Measurements from ENCODE around the gene EIF5AL1.
A peak's percentile ranks its signal among the peaks of the same experiment; 100 is the strongest.

The EIF5AL1 gene

DNA sequence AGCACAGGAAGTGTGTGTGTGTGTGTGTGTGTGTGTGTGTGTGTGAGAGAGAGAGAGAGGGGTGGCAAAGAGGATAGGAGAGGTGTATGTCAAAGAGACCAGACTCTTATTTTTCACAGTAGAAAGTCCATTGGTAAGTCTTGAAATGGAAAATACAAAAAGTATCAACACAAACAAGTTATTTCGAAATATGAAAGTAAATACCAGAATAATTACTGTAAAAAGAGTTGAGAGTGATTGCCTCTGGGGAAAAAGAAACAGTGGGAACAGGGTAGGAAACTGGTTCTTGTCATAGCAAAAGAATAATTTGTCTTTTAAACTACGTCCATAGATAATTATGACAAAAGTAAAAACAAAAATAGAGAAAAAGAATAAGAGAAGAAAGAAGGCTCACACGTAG lies 29.0 kb upstream of the EIF5AL1 start:
- H3K4me3 ChIP-seq (ENCODE audit: low read depth, low read length), result no peak overlapping the region
- TF ChIP-seq, protein P1, sequence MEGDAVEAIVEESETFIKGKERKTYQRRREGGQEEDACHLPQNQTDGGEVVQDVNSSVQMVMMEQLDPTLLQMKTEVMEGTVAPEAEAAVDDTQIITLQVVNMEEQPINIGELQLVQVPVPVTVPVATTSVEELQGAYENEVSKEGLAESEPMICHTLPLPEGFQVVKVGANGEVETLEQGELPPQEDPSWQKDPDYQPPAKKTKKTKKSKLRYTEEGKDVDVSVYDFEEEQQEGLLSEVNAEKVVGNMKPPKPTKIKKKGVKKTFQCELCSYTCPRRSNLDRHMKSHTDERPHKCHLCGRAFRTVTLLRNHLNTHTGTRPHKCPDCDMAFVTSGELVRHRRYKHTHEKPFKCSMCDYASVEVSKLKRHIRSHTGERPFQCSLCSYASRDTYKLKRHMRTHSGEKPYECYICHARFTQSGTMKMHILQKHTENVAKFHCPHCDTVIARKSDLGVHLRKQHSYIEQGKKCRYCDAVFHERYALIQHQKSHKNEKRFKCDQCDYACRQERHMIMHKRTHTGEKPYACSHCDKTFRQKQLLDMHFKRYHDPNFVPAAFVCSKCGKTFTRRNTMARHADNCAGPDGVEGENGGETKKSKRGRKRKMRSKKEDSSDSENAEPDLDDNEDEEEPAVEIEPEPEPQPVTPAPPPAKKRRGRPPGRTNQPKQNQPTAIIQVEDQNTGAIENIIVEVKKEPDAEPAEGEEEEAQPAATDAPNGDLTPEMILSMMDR (IDR thresholded peaks at IDR 0.05; ENCODE audit: low read depth, low read length), result no peak
- no peak for TF ChIP-seq POLR2A (IDR thresholded peaks at IDR 0.05; ENCODE audit: extremely low read depth, insufficient read length)
- TF ChIP-seq, protein P2, sequence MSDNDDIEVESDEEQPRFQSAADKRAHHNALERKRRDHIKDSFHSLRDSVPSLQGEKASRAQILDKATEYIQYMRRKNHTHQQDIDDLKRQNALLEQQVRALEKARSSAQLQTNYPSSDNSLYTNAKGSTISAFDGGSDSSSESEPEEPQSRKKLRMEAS (IDR thresholded peaks at IDR 0.05; ENCODE audit: low read depth, low read length), result no peak
- TF ChIP-seq MYC (IDR thresholded peaks at IDR 0.05; ENCODE audit: low read depth, low read length), result no peak
- no peak for DNase-seq (ENCODE audit: low read depth)

DNA sequence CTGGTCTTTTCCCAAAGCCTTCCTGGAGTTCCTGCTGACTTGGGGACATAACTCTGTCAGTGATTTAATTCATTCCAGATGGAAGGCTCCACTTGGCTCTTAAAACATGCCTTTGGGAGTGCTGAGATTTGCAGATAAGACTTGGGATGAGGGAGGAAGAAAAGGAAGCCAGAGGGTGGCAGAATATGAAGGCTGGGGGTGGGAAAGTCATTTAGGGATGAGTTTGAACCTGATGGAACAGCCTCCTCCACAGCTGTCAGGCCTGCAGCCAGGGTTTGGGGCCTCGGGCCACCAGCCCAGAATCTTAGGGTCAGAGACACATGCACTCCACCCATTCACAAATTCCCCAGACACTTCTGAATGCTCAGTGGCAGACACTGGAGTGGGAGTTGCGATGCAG lies 28.4 kb upstream of the EIF5AL1 start:
- no peak for DNase-seq (ENCODE audit: low read depth)
- H3K4me3 ChIP-seq (ENCODE audit: low read depth, low read length), result no peak overlapping the region
- TF ChIP-seq, protein P2 (IDR thresholded peaks at IDR 0.05; ENCODE audit: low read depth, low read length), result no peak
- TF ChIP-seq MYC (IDR thresholded peaks at IDR 0.05; ENCODE audit: low read depth, low read length), result no peak
- no peak for TF ChIP-seq POLR2A (IDR thresholded peaks at IDR 0.05; ENCODE audit: extremely low read depth, insufficient read length)
- TF ChIP-seq, protein P1 (IDR thresholded peaks at IDR 0.05; ENCODE audit: low read depth, low read length), result no peak

DNA sequence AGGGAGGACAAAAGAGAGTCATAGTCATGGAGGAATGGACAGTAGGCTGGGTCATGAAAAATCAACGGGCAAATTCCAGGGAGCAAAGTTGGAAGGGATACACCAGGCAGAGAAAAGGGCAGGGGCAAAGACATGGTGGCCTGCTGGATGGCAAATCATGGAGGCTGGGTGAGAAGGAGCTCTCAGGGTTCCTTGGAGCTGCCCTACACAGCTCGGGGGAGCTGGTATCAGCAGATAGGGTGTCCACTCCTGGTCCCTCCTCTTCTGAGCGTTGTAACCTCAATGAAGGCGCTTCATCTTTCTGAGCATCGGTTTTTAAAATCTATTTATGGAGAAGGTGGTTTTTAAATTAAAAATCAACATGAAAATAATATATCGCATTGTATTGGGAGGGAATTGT lies 27.9 kb upstream of the EIF5AL1 start:
- no peak for TF ChIP-seq MYC (IDR thresholded peaks at IDR 0.05; ENCODE audit: low read depth, low read length)
- TF ChIP-seq, protein P2 (IDR thresholded peaks at IDR 0.05; ENCODE audit: low read depth, low read length), result no peak
- TF ChIP-seq, protein P1 (IDR thresholded peaks at IDR 0.05; ENCODE audit: low read depth, low read length), result no peak
- no peak for TF ChIP-seq POLR2A (IDR thresholded peaks at IDR 0.05; ENCODE audit: extremely low read depth, insufficient read length)
- DNase-seq (ENCODE audit: low read depth), result no peak

DNA sequence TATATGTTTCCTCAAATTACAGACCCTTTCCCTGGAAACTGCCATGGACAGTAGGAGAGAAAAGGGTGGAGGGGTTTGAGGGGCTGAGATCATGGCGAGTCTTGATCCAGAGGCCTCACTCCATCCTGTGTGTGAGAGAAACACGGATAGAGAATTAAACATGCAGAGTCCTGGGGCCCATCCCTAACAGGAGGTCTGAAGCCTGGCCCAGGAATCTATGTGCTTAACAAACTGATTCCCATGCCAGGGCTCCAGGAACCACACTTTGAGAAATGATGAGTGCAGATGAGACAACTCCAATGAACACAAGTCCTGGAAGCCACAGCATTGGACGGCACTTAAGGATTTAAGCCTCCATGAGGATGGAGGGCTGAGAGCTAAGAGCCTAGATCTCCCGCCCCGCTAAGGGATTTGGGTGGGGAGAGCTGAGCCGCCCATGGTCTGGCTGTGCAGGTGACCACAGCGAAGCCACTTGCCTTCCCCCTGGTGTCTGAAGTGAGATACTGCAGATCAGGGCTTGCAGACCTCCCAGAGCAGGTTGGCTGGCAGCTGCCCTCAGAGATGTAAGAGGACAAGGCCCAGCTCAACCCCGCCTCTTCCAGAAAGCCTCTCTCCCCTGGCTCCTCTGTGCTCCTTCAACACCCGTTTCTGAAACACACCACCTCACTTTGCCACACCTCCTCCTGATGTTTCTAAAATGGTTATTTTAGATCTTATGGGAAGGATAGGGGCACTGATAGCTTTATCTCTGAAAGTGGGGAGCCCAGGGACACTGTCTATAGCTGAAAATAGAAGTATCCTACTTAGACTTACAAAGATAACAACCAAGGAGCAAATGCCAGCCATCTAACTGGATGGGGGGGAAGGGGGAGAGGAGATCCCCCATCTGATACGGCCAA lies 24.8 kb upstream of the EIF5AL1 start:
- no peak for TF ChIP-seq MYC (IDR thresholded peaks at IDR 0.05; ENCODE audit: low read depth, low read length)
- TF ChIP-seq, protein P1 (IDR thresholded peaks at IDR 0.05; ENCODE audit: low read depth, low read length), result peak; percentile 85
- TF ChIP-seq, protein P2 (IDR thresholded peaks at IDR 0.05; ENCODE audit: low read depth, low read length), result 0 out of 2 replicates have a peak, but pooled peaks have one; percentile 35
- no peak overlapping the region for H3K4me3 ChIP-seq (ENCODE audit: low read depth, low read length)
- peak; percentile 77 for DNase-seq (ENCODE audit: low read depth)

More for the DNA sequence above, 27.9 kb upstream of the EIF5AL1 start:
- no peak overlapping the region for H3K4me3 ChIP-seq (ENCODE audit: low read depth, low read length)

DNA sequence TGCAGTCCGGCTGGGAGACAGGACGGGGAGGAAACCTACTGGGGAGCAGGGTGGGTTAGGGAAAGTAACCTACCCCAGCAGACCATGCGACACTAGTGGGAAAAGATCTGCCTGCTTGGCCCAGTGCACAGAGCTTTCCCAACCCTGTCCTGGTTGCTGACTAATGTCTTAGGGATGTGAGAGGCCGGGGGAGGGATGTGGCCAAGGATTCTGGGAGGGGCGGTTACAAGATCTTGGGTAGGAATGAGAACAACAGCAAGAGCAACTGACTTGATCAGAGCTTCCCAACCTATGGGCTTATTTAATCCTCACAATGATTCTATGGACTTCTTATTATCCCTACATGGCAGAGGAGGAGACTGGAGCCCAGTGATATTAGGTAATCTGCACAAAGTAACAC lies 24.0 kb upstream of the EIF5AL1 start:
- no peak for TF ChIP-seq MYC (IDR thresholded peaks at IDR 0.05; ENCODE audit: low read depth, low read length)
- no peak overlapping the region for H3K4me3 ChIP-seq (ENCODE audit: low read depth, low read length)
- DNase-seq (ENCODE audit: low read depth), result no peak

DNA sequence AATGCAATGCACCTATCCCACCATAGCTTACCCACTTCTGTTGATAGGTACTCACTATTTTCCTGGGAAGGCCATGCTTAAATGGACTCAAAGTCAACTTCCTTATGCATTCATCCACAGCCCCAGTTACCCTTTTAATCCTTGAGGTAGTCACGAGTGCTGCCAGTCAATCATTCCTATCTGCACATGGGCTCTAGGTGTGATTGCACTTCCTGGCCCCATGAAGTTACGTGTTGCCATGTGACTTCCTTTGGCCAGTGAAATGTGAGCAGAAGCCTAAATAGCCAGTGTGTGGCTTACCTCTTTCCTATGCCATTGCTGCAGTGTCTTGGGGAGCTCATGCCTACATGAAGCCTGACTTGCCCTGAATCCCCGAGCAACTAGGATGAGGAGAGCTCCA lies 23.5 kb upstream of the EIF5AL1 start:
- DNase-seq (ENCODE audit: low read depth), result no peak
- TF ChIP-seq, protein P2 (IDR thresholded peaks at IDR 0.05; ENCODE audit: low read depth, low read length), result peak; percentile 57
- TF ChIP-seq, protein P1 (IDR thresholded peaks at IDR 0.05; ENCODE audit: low read depth, low read length), result no peak
- no peak overlapping the region for H3K4me3 ChIP-seq (ENCODE audit: low read depth, low read length)
